PFSK-1 (cell line): ENCODE data around the gene GLI1.

Source experiments
- FOXP2 ChIP-seq: optimal IDR thresholded peaks from 2 replicates; pipeline ENCODE3; 2011; ENCODE audit warnings: borderline replicate concordance, control low read depth, inconsistent platforms; ENCODE audit not compliant: insufficient read depth; ENCODE audit errors: extremely low read length, extremely low read depth
- POLR2AphosphoS5 ChIP-seq: IDR thresholded peaks from 2 replicates; pipeline ENCODE4 v1.6.1; 2012; ENCODE audit warnings: low read depth, mild to moderate bottlenecking, control low read depth, low read length, moderate library complexity
- SIN3A ChIP-seq: IDR thresholded peaks from 2 replicates; pipeline ENCODE4 v1.6.1; 2012; ENCODE audit warnings: mild to moderate bottlenecking, low read length, moderate library complexity, borderline replicate concordance; ENCODE audit not compliant: insufficient read depth
- TAF1 ChIP-seq: IDR thresholded peaks from 2 replicates; pipeline ENCODE4 v1.6.1; 2012; ENCODE audit warnings: low read length, control low read depth, borderline replicate concordance; ENCODE audit not compliant: insufficient read depth
- TF ChIP-seq, protein P1 (sequence below), 2 experiments: IDR thresholded peaks; 2 replicates each; pipeline versions ENCODE4 v1.6.1 to v1.8.0; 2011 to 2012; ENCODE audit warnings: low read depth in 2 of 2, low read length in 2 of 2, control low read depth in 1 of 2, inconsistent platforms in 1 of 2, mild to moderate bottlenecking in 1 of 2, moderate library complexity in 1 of 2; ENCODE audit not compliant: insufficient read depth in 1 of 2

GLI1 gene

DNA sequence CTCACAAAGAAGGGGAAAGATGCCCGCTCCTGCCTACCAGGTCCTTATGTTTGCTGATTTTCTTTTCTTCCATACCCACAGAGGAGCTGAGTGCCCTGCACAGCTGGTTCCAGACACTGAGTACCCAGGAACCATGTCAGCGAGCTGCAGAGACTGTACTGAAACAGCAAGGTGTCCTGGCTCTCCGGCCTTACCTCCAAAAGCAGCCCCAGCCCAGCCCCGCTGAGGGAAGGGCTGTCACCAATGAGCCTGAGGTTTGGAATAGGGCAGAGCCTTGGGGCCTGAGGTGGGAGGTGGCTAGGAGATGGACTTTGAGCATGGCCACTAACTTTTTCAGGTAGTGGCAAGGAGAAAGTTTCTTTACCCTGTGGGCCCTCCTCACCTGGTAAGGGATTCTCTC, 30.5 kb downstream of the GLI1 start:
- TF ChIP-seq FOXP2 (no peak), TAF1 (no peak)

DNA sequence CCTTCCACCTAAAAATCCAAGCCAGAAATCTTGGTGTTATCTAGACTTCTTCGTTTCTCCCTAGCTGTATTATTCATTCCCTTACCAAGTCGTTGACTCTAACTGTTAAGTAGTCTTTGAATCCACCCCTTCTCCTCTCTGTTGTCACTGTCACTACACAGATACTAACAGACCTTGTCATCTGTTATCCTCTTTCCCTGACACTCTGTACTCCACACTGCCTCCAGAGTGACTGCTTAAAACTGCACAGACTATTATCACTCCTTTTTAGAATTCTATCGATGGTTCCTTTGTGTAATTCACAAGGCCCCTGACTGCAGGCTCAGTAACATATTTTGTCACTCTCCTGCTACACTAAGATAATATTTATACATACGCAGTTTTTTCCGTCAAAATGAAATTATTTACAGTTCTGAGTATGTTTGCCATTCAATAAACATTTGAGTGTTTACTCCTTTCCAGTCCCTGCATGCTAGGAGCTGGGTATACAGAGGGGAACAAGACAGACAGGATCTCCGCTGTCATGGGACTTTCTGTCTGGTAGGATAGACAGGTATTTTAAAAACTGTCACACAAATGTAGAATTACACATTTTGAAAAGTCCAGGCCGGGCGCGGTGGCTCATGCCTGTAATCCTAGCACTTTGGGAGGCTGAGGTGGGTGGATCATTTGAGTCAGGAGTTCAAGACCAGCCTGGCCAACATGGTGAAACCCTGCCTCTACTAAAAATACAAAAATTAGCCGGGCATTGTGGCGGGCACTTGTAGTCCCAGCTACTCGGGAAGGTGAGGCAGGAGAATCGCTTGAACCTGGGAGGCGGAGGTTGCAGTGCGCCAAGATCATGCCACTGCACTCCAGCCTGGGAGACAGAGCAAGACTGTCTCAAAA, 32.1 kb downstream of the GLI1 start:
- TF ChIP-seq, protein P1, sequence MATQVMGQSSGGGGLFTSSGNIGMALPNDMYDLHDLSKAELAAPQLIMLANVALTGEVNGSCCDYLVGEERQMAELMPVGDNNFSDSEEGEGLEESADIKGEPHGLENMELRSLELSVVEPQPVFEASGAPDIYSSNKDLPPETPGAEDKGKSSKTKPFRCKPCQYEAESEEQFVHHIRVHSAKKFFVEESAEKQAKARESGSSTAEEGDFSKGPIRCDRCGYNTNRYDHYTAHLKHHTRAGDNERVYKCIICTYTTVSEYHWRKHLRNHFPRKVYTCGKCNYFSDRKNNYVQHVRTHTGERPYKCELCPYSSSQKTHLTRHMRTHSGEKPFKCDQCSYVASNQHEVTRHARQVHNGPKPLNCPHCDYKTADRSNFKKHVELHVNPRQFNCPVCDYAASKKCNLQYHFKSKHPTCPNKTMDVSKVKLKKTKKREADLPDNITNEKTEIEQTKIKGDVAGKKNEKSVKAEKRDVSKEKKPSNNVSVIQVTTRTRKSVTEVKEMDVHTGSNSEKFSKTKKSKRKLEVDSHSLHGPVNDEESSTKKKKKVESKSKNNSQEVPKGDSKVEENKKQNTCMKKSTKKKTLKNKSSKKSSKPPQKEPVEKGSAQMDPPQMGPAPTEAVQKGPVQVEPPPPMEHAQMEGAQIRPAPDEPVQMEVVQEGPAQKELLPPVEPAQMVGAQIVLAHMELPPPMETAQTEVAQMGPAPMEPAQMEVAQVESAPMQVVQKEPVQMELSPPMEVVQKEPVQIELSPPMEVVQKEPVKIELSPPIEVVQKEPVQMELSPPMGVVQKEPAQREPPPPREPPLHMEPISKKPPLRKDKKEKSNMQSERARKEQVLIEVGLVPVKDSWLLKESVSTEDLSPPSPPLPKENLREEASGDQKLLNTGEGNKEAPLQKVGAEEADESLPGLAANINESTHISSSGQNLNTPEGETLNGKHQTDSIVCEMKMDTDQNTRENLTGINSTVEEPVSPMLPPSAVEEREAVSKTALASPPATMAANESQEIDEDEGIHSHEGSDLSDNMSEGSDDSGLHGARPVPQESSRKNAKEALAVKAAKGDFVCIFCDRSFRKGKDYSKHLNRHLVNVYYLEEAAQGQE (IDR thresholded peaks at IDR 0.05; ENCODE audit: insufficient read depth in 1 of 2, low read depth in 2 of 2, low read length in 2 of 2), result no peak
- TF ChIP-seq SIN3A (no peak), POLR2AphosphoS5 (no peak), FOXP2 (no peak), TAF1 (no peak)

DNA sequence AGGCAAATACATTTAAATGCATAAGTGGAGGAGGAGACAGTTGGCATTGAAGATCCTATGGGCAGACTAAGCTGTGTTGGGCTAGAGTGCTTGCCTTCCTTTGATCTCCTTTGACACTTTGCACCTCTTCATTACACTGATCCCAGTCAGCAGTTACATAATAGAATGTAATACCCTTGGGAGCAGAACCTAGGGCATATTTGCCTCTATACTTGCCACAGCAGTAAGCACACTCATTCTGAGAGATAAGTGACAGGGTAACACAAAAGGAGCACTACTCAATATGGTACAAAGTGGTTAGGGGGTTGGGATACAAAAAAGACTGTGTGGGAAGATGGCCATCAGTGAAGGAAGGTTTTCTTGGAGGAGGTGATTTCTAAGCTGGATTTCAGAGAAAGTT, 37.2 kb downstream of the GLI1 start:
- TF ChIP-seq POLR2AphosphoS5, result no peak
- TF ChIP-seq, protein P1 (IDR thresholded peaks at IDR 0.05; ENCODE audit: insufficient read depth in 1 of 2, low read depth in 2 of 2, low read length in 2 of 2), result no peak
- TF ChIP-seq FOXP2, result no peak
- no peak for TF ChIP-seq SIN3A
- no peak for TF ChIP-seq TAF1

DNA sequence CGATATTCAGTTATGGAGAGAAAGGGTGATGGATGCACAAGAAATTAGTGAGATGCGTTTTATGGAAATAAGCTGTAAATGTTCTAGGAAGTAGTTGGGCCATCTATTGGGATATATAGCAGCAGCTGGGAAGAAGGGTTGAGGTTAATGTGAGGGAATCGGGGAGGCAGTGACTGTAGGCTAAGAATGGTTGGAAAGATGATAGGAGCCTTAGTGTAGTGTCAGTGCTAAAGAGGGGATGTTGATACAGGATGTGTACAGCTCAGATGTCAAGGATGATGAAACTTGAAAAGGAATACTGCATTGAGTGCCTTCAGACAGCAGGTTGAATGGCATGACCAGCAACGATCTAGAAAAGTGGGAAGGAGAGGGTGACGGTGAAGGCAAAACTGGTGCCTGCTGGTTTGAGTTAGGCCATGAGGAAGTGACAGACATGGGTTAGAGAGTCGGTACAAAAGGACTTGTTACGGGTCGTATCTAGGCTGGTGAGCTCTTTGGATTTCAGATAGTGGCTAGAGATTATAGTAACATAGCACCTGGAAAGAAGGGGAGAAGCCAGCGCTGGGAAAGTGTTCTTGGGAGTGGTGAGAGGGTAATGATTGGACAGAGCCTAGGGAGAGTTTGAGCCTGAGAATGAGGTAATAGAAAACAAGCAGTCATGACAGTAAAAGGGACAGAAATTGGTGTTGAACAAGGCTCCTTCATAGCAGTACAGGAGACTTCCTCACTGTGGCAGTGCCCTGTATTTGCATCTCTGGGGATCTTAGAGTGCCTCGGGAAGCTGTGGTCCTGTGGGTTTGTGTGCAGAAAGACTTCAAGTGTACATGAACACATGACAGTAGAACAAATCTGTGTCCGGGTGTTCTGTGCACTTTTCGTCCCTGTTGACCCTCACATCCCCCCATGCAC, 37.9 kb downstream of the GLI1 start:
- TF ChIP-seq POLR2AphosphoS5 (no peak; the same call in 1 of the 2 replicates), SIN3A (no peak), TAF1 (no peak), FOXP2 (no peak)
- TF ChIP-seq, protein P1 (IDR thresholded peaks at IDR 0.05; ENCODE audit: insufficient read depth in 1 of 2, low read depth in 2 of 2, low read length in 2 of 2), result no peak

DNA sequence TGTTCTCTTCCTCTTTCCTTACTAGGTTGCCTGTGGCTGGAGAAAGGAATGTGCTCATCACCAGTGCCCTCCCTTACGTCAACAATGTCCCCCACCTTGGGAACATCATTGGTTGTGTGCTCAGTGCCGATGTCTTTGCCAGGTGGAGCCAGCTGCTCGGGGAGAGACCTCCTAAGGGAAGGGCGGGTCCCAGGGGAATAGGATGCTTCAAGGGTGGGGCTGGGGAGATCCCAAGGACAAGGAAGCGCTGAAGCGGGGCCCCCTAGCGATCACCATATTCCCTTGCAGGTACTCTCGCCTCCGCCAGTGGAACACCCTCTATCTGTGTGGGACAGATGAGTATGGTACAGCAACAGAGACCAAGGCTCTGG, 38.5 kb downstream of the GLI1 start:
- TF ChIP-seq, protein P1 (IDR thresholded peaks at IDR 0.05; ENCODE audit: insufficient read depth in 1 of 2, low read depth in 2 of 2, low read length in 2 of 2), result no peak
- TF ChIP-seq TAF1, result no peak
- TF ChIP-seq POLR2AphosphoS5, result no peak; the same call in 1 of the 2 replicates
- TF ChIP-seq FOXP2, result no peak
- no peak for TF ChIP-seq SIN3A
